Fibroblast of mammary gland (primary cell): ENCODE results near the gene ECT2L.

Source experiments
- DNase-seq: peaks from one replicate; pipeline ENCODE4 v3.0.0-alpha.2; 2010; ENCODE audit warnings: low read depth
- H3K4me3 ChIP-seq: 2 replicates; pipeline ENCODE4 v1.5.1; 2011; ENCODE audit warnings: low read depth, mild to moderate bottlenecking, low read length, moderate library complexity; ENCODE audit not compliant: control insufficient read depth
- TF ChIP-seq, protein P1 (sequence below): conservative IDR thresholded peaks from 2 replicates; pipeline ENCODE4 v1.5.1; 2011; ENCODE audit warnings: low read depth, low read length, inconsistent platforms; ENCODE audit not compliant: control insufficient read depth, insufficient read depth

ECT2L gene

DNA sequence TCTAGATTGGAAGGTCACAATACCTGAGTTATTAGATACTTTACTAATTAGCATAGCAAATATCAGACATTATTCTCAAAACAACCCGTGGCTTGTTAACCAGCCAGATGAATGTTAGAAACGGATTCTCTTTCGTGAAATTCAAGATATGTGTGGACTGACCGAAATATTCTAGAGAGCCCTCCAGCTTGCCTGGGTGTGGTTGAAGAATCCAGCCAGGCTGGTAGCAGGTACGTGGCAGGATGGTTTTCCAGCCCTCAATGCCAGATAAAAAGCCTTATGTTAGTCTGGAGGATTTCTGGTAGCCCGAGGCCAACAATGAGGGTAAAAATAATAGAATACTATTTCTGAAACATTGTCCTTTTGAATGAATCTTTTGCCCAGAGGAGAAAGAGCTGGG, 19.3 kb downstream of the ECT2L start:
- DNase-seq: no peak
- TF ChIP-seq, protein P1, sequence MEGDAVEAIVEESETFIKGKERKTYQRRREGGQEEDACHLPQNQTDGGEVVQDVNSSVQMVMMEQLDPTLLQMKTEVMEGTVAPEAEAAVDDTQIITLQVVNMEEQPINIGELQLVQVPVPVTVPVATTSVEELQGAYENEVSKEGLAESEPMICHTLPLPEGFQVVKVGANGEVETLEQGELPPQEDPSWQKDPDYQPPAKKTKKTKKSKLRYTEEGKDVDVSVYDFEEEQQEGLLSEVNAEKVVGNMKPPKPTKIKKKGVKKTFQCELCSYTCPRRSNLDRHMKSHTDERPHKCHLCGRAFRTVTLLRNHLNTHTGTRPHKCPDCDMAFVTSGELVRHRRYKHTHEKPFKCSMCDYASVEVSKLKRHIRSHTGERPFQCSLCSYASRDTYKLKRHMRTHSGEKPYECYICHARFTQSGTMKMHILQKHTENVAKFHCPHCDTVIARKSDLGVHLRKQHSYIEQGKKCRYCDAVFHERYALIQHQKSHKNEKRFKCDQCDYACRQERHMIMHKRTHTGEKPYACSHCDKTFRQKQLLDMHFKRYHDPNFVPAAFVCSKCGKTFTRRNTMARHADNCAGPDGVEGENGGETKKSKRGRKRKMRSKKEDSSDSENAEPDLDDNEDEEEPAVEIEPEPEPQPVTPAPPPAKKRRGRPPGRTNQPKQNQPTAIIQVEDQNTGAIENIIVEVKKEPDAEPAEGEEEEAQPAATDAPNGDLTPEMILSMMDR: no peak
- no peak overlapping the region for H3K4me3 ChIP-seq

DNA sequence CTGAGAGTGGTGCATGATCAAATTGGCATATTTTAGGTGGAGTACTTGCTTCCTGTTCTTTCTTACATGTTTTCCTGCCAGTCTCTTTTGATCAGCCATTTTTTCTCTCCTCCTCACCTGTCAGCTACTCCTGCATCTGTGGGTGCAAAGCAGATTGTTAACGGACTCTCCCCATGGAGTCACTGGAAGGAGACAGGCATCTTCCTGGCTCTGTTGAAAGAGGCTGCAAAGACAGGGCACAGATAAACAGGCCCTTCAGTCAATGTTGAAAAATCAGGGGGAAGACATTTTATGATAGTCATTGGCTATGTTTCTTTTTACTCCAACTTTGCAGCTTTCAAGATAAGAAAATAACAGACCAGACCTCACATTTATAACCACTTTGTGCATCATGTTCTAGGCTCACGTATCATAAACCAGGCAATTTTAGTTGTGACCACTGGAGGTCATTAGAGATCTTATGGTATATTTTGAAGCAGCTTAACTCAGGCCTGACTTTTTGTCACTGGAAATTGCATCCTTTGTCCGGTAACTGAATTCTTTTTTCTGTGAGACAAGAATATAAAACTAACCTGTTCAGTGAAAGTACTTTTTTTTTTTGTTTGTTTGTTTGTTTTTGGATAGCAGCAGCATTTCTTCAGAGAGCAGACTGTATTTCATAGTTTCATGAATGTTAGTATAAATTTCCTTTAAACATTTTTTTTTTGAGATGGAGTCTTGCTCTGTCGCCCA, 20.1 kb downstream of the ECT2L start:
- H3K4me3 ChIP-seq: no peak overlapping the region
- DNase-seq: peak; percentile 76
- TF ChIP-seq, protein P1: peak; percentile 76

DNA sequence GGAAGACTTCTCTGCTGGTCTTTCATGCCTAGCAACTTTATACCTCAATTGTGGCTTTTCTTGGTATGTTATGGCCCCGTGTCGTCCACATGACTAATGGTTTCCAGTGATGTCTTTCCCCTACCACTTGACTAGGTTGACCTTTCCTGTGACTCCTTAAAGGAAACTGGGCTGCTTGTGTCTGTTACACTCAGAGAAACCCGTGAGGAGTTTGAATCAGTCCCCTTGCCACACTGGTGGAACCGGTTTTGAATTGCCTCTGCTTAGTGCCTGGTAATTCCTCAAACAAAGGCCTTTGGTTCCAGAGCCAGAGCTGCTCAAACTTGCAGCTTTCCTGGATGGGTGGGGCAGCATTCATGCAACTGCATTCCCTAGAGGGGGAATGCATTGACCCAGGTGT, 21.9 kb downstream of the ECT2L start:
- TF ChIP-seq, protein P1: no peak

DNA sequence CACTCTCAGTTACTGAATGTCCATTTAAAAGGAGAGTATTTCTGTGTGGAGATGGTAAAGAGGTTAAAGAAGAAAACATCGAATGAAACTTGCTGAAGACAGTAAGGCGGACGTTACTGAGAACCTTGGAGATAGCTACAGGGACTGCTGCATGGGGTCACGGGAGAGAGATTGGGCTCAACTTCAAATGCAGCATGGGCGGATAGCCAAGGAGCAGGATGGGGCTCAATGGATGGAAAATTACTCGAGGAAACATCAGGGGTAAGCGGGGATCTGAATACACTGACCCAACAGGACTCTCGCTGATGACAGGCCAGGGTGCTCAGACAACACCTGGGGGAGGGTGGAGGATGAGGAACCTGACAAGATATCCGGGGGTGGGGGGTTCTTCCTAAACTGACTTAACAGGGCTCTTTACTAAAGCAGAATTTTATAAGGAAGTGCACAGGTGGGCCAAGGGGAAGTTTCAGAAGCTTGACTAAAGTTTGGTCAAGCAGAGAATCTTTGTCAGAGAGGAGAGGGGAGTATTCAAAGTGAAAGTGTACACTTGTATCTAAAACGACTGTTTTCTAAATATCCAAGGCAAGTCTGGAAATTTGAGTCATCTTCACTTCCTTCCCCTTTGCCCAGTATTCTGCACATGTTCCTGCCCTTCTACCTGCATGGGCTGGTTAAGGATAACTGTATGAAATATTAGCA, 22.8 kb downstream of the ECT2L start:
- TF ChIP-seq, protein P1: no peak
- DNase-seq: no peak
- no peak overlapping the region for H3K4me3 ChIP-seq

More for the DNA sequence above, 21.9 kb downstream of the ECT2L start:
- DNase-seq: peak; percentile 76
- no peak overlapping the region for H3K4me3 ChIP-seq

DNA sequence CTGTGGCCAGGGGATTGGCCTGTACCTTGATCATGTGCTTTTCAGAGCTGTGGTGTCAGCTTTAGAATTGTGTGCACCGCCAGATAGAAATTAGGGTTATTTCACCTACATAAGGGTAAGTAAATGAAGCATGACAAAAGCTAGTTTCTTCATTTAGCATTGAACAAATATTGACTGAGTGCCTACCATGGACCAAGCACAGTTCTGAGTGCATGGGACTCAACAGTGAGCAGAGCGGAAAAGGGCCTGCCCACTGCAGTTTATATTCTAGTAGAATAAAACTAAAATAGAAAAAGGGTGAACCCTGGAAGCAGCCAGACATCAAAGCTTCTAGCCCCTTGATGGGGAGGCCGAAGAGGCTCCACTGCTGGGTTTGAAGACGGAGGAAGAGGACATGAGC, 25.6 kb downstream of the ECT2L start:
- H3K4me3 ChIP-seq: no peak overlapping the region
- TF ChIP-seq, protein P1: no peak
- DNase-seq: no peak

DNA sequence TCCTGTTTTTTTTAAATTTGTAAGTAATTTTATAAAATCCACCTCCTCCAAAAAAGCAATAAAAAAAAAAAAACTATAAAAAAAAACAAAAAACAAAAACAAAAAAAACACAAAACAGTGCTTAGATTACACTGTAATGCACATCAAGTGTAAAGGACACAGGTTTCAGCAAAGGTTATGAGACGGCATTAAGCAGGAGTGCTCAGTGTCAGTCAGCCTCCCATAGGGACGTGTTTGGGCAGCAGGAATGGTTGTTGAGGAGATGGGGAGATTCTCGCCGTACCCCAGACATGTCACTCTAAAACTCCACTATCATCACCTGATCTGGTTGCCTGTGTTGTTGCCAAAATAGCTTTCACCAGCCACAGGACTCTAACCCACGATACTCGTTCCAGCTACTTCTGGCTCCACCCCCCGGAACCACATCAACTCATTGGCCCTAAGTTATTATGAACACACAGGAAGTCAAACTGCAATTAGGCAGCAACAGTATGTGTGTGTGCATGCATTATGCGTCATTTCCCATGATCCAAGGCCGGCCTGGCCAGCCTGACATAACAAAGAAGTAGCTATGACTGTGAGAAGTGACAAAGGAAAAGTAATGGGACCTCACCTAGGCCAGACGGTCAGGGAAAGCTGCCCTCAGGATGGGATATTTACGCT, 28.7 kb downstream of the ECT2L start:
- TF ChIP-seq, protein P1: no peak
- no peak overlapping the region for H3K4me3 ChIP-seq
- peak; percentile 18 for DNase-seq
